Measurements from ENCODE around the gene TRAK1.
A peak's percentile ranks its signal among the peaks of the same experiment; 100 is the strongest.
"Not testable (repeated sequence)": the region's sequence is repeated elsewhere in the genome, so short reads cannot be mapped to it uniquely, and the experiment has no call there.

TRAK1 gene

DNA sequence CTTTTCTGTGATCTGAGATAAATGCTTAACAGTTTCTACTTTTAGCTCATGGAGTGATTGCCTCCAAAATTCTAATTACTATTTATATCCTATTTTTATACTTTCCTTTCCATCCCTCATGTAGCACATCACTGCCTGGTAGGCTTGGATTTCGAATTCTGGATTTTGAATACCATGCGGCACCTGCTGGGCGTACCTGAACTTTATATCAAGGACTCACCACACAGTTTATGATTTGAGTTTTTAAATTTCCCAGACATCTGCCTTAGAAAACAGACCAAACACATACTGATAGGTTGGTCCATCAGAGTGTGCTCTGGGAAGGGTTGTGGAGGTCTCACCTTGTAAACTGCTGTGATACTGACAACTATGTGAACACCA is 6.4 kb downstream of the TRAK1 start:
- H3K27ac ChIP-seq = no peak overlapping the region
- TF ChIP-seq, protein P1, sequence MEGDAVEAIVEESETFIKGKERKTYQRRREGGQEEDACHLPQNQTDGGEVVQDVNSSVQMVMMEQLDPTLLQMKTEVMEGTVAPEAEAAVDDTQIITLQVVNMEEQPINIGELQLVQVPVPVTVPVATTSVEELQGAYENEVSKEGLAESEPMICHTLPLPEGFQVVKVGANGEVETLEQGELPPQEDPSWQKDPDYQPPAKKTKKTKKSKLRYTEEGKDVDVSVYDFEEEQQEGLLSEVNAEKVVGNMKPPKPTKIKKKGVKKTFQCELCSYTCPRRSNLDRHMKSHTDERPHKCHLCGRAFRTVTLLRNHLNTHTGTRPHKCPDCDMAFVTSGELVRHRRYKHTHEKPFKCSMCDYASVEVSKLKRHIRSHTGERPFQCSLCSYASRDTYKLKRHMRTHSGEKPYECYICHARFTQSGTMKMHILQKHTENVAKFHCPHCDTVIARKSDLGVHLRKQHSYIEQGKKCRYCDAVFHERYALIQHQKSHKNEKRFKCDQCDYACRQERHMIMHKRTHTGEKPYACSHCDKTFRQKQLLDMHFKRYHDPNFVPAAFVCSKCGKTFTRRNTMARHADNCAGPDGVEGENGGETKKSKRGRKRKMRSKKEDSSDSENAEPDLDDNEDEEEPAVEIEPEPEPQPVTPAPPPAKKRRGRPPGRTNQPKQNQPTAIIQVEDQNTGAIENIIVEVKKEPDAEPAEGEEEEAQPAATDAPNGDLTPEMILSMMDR (IDR thresholded peaks at IDR 0.05) = no peak
- no peak for DNase-seq (ENCODE audit: low spot score)

DNA sequence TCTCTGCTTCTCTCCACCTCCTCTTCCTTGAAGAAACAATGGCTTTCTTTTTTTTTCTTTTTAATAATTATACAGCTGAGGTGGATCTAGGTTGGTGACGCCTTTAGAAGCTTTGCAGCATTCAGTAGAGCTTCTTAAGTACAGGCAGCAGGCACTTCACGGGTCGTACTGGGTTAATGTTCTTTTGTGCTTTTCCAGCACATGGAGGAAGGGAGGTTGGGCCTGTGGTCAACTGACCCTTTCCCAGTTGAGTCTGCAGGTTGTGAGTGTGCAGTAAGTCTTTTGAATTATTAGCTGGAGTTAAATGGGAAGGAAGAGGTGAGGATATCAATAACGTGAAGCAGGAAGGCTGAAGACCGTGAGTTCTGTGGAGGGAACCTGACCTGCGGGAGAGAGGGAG is 7.0 kb downstream of the TRAK1 start:
- no peak for DNase-seq (ENCODE audit: low spot score)
- H3K27ac ChIP-seq = no peak overlapping the region
- TF ChIP-seq, protein P1 (IDR thresholded peaks at IDR 0.05) = no peak
- no peak overlapping the region for H3K4me3 ChIP-seq

More for the DNA sequence above, 6.4 kb downstream of the TRAK1 start:
- no peak overlapping the region for H3K4me3 ChIP-seq

DNA sequence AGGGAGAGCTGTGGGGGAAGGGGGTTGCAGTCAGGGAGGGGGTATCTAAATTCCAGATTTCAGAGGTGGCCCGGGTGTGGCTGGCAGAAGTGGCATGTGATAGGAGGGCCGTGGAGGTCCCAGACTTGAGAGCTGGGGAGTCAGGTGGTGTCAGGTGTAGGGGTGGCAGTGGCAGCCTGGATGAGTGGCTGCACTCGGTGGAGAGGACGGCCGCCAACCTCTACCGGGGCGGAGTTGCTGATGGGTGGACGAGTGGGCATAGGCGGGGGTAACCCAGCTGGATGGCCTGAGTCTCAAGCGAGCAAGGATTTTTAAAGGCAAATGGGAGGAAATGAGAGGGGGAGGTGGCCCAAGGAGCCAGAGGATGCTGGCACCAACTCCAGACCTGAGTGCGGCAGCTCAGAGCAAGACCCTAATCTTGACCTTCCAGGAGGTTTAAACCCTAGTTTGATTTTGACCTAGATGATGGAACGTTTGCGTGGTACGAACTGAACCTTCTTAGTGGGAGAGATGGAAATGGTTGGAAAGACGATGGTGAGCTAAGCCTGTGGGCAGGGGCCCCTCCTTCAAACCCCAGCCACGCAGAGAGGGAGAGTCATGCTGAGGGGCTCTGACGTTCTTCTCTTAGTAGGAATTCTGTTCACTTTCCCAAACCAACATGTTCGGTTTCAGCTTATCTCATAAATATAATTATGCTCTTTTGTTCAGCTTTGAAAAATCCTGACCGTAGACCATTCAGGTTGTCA is 8.0 kb downstream of the TRAK1 start:
- DNase-seq (ENCODE audit: low spot score) = no peak
- Histone ChIP-seq H3K4me3 (no peak overlapping the region), H3K27ac (peak overlapping the region in 1 of 2 donors; percentile 28)
- TF ChIP-seq, protein P1 (IDR thresholded peaks at IDR 0.05) = no peak

DNA sequence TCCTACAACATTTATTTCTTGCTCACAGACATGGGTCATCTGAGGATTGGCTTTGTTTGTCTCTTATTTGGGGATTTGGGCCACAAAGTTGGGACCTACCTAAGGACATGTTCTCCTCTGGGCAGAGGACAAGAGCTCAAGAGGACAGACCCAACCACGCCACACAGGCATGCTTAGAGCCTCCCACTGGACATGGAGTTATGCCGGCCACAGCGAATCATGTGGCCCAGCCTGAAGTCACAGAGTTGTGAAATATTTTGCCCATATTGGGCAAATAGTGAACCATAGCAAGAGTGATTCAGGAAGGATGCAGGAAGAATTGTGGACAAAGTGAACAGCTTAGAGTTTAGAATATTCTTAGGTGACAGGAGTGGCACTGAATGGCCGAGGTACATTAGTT is 9.9 kb downstream of the TRAK1 start:
- Histone ChIP-seq H3K27ac (peak overlapping the region; percentile 70 to 87), H3K4me3 (no peak overlapping the region)
- DNase-seq (ENCODE audit: low spot score) = no peak
- TF ChIP-seq, protein P1 (IDR thresholded peaks at IDR 0.05) = no peak

DNA sequence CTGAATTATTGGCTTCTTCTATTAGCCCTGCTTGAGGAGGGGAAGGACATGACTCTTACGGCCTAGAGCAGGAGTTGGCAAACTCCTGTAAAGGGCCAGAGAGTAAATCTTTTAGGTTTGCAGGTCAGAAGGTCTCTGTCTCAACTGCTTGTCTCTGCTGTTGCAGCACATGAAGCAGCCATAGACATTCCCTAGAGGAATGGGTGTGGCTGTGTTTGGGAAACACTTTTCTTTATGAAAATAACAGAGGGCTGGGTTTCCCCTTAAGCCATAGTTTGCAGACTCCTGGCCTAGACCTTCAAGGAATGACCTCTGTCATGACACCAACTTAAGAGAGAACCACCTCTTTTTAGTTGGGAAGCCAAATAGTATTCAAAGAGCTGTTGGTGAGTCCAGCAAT is 10.3 kb downstream of the TRAK1 start:
- no peak for DNase-seq (ENCODE audit: low spot score)
- Histone ChIP-seq H3K27ac (peak overlapping the region; percentile 70 to 87), H3K4me3 (no peak overlapping the region)
- TF ChIP-seq, protein P1 (IDR thresholded peaks at IDR 0.05) = no peak

DNA sequence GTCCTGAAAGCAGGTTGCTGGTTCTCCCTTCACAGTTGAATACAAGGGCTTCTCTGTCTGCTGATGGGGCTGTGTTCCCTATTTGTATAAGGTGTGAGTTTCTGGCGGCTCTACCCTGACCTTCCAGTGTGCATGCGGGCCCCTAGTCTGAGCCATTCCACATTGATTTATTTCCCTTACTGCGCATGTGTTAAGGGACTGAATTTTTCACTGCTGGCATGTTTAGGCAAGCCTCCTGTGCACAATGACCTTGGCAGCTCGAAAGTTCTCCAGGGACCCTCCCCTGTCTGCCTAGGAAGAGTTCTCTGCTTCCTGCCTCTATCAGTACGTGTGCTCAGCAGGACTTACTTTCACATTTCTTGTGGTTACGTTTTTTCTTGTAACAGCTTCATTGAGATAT is 11.4 kb downstream of the TRAK1 start:
- TF ChIP-seq, protein P1 (IDR thresholded peaks at IDR 0.05) = no peak
- H3K4me3 ChIP-seq = no peak overlapping the region
- H3K27ac ChIP-seq = peak overlapping the region in 1 of 2 donors; percentile 28
- DNase-seq (ENCODE audit: low spot score) = no peak

DNA sequence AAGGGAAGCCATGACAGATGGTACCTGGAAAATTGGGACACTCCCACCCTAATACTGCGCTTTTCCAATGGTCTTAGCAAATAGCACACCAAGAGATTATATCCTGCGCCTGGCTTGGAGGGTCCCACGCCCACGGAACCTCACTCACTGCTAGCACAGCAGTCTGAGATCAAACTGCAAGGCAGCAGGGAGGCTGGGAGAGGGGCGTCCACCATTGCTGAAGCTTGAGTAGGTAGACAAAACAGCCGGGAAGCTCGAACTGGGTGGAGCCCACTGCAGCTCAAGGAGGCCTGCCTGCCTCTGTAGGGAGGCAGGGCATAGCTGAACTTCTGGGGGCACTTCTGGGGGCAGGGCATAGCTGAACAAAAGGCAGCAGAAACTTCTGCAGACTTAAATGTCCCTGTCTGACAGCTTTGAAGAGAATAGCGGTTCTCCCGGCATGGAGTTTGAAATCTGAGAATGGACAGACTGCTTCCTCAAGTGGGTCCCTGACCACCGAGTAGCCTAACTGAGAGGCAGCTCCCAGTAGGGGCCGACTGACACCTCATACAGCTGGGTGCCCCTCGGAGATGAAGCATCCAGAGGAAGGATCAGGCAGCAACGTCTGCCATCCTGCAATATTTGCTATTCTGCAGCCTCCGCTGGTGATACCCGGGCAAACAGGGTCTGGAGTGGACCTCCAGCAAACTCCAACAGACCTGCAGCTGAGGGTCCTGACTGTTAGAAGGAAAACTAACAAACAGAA is 12.9 kb downstream of the TRAK1 start:
- H3K27ac ChIP-seq; H3K4me3 ChIP-seq; DNase-seq (ENCODE audit: low spot score): not testable (repeated sequence)

DNA sequence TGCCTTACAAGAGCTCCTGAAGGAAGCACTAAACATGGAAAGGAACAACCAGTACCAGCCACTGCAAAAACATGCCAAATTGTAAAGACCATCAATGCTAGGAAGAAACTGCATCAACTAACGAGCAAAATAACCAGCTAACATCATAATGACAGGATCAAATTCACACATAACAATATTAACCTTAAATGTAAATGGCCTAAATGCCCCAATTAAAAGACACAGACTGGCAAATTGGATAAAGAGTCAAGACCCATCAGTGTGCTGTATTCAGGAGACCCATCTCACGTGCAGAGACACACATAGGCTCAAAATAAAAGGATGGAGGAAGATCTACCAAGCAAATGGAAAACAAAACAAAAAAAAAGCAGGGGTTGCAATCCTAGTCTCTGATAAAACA is 14.8 kb downstream of the TRAK1 start:
- not testable (repeated sequence) for H3K4me3 ChIP-seq; H3K27ac ChIP-seq; DNase-seq (ENCODE audit: low spot score)

Measured in coronary artery (tissue), 2 donors.